CD14-positive monocyte (primary cell): ENCODE results near the gene PSMG3. TPM values are rescaled to one million over a fixed set of nuclear protein-coding genes. Genes with fewer than 3 reads are reported as not detected.

Experiments
- DNase-seq, 3 donors: peaks; one replicate each; pipeline ENCODE4 v3.0.0-alpha.2; 2011 to 2022
- H2AFZ ChIP-seq: 2 replicates; pipeline ENCODE4 v1.6.0; 2012; ENCODE audit warnings: mild to moderate bottlenecking, low read depth, low read length, inconsistent platforms; ENCODE audit not compliant: insufficient read depth, poor library complexity, severe bottlenecking
- H3K27ac ChIP-seq, 2 donors: 1 replicate in 1 of 2; 2 replicates in 1 of 2; pipeline ENCODE4 v1.5.1; 2012 to 2013; ENCODE audit warnings: low read length in 2 of 2, control low read depth in 1 of 2, inconsistent platforms in 1 of 2, low read depth in 1 of 2, mild to moderate bottlenecking in 1 of 2
- H3K27me3 ChIP-seq, 2 donors: one replicate each; pipeline versions ENCODE4 v1.6.0 to v1.6.1; 2011 to 2013; ENCODE audit warnings: low read length in 2 of 2; ENCODE audit not compliant: control insufficient read depth in 2 of 2, insufficient read depth in 2 of 2
- H3K36me3 ChIP-seq, 2 donors: replicated peaks in 1 of 2; 1 replicate in 1 of 2; 2 replicates in 1 of 2; pipeline versions ENCODE4 v1.5.1 to v1.6.1; 2012 to 2013; ENCODE audit warnings: low read length in 2 of 2, control low read depth in 1 of 2, inconsistent platforms in 1 of 2, mild to moderate bottlenecking in 1 of 2; ENCODE audit not compliant: insufficient read depth in 2 of 2, control insufficient read depth in 1 of 2
- H3K4me1 ChIP-seq, 2 donors: 1 replicate in 1 of 2; 2 replicates in 1 of 2; pipeline versions ENCODE4 v1.5.1 to v1.6.1; 2012 to 2013; ENCODE audit warnings: low read length in 2 of 2, control low read depth in 1 of 2, inconsistent platforms in 1 of 2, mild to moderate bottlenecking in 1 of 2, moderate library complexity in 1 of 2; ENCODE audit not compliant: insufficient read depth in 2 of 2, control insufficient read depth in 1 of 2
- H3K4me2 ChIP-seq: replicated peaks from 2 replicates; pipeline ENCODE3; 2012; ENCODE audit warnings: low read length, moderate library complexity, mild to moderate bottlenecking; ENCODE audit not compliant: poor library complexity, severe bottlenecking; ENCODE audit errors: extremely low read depth
- H3K4me3 ChIP-seq, 3 experiments: fragments of 200-600 bp in 1 of 3; sonication (generic) in 1 of 3; replicated peaks in 1 of 3; 1 replicate in 2 of 3; 2 replicates in 1 of 3; pipeline ENCODE4 v1.5.1; 2011 to 2013; ENCODE audit warnings: low read length in 3 of 3, mild to moderate bottlenecking in 3 of 3, control low read depth in 2 of 3, low read depth in 2 of 3, inconsistent platforms in 1 of 3, moderate library complexity in 1 of 3
- H3K79me2 ChIP-seq: 2 replicates; pipeline ENCODE4 v1.6.0; 2012; ENCODE audit warnings: mild to moderate bottlenecking, control low read depth, inconsistent platforms, low read length, moderate library complexity; ENCODE audit not compliant: insufficient read depth
- H3K9ac ChIP-seq: 2 replicates; pipeline ENCODE4 v1.6.0; 2017; ENCODE audit warnings: low read length, mild to moderate bottlenecking; ENCODE audit not compliant: insufficient read depth, poor library complexity, severe bottlenecking
- H3K9me3 ChIP-seq, 2 donors: replicated peaks in 1 of 2; 1 replicate in 1 of 2; 2 replicates in 1 of 2; pipeline versions ENCODE4 v1.5.1 to v1.6.1; 2012 to 2013; ENCODE audit warnings: low read length in 2 of 2, control low read depth in 1 of 2; ENCODE audit not compliant: control insufficient read depth in 1 of 2, insufficient read depth in 1 of 2
- H4K20me1 ChIP-seq: 2 replicates; pipeline ENCODE4 v1.6.0; 2012; ENCODE audit warnings: mild to moderate bottlenecking, low read length, control low read depth, moderate library complexity; ENCODE audit not compliant: insufficient read depth
- H3K27ac Mint-ChIP-seq, 7 donors: one replicate each; pipeline ENCODE4 v1.8.0; 2020; ENCODE audit warnings: mild to moderate bottlenecking in 7 of 7, mixed read lengths in 7 of 7, moderate library complexity in 6 of 7, inconsistent platforms in 2 of 7
- H3K27me3 Mint-ChIP-seq, 3 donors: one replicate each; pipeline ENCODE4 v1.8.0; 2021 to 2022; ENCODE audit warnings: low read depth in 3 of 3, mild to moderate bottlenecking in 3 of 3, mixed read lengths in 3 of 3, moderate library complexity in 3 of 3, inconsistent platforms in 1 of 3
- H3K36me3 Mint-ChIP-seq, 2 donors: one replicate each; pipeline ENCODE4 v1.8.0; 2020; ENCODE audit warnings: mixed read lengths in 2 of 2, inconsistent platforms in 1 of 2, mild to moderate bottlenecking in 1 of 2
- H3K4me1 Mint-ChIP-seq: one replicate; pipeline ENCODE4 v1.8.0; 2020; ENCODE audit warnings: mild to moderate bottlenecking, mixed read lengths
- H3K4me3 Mint-ChIP-seq, 2 donors: one replicate each; pipeline ENCODE4 v1.8.0; 2020; ENCODE audit warnings: mild to moderate bottlenecking in 2 of 2, mixed read lengths in 2 of 2, moderate library complexity in 1 of 2
- H3K9me3 Mint-ChIP-seq, 7 donors: one replicate each; pipeline ENCODE4 v1.8.0; 2020 to 2022; ENCODE audit warnings: mixed read lengths in 7 of 7, mild to moderate bottlenecking in 6 of 7, moderate library complexity in 6 of 7, inconsistent platforms in 2 of 7
- CTCF ChIP-seq: fragments of 200-600 bp; IDR thresholded peaks from one replicate; pipeline ENCODE4 v1.8.0; 2022; ENCODE audit warnings: antibody characterized with exemption, mild to moderate bottlenecking
- WGBS: methylation state at CpG from one replicate; pipeline ENCODE4 v1.1.5; 2013; ENCODE audit warnings: missing lambda C conversion rate; ENCODE audit not compliant: insufficient coverage; 5-methylcytosine and 5-hydroxymethylcytosine counted together
- intact Hi-C, 2 donors: fragments of 100-400 bp; cut with micrococcal nuclease; formaldehyde crosslinking; loops; one replicate each; pipeline versions ENCODE4 v1.15.0 to v1.15.1; 2023
- polyA plus RNA-seq, 3 donors: library from polyadenylated mRNA; depleted of rRNA in 1 of 3; unstranded in 2 of 3; stranded (reverse) in 1 of 3; fragments of 300-500 nt in 2 of 3; fragments of >200 nt in 1 of 3; fragmentation: Illumina TruSeq in 2 of 3; gene quantifications; 1 replicate in 2 of 3; 2 replicates in 1 of 3; pipeline ENCODE4 v1.2.3, GENCODE V29; 2012 to 2021

Gene PSMG3
- polyA plus RNA-seq, 3 donors: 32.6 to 38.8 (median 34.5) TPM

- intact Hi-C loops: loop anchor here in 1 of 2 donors (10.0 kb wide), 1 partner anchor 989 kb away; no protein-coding TSS in a partner anchor
- H3K4me1 Mint-ChIP-seq: peaks cover 24% of the 10 kb centered on the region
- Histone ChIP-seq H3K27me3 (no peaks in the 10 kb centered on the region), H3K27ac (no peak overlapping the region), H3K36me3 (peaks cover 35 to 42% of the 10 kb centered on the region in 2 donors), H3K4me3 (no peak overlapping the region), H4K20me1 (peaks cover 92% of the 10 kb centered on the region), H3K9me3 (no peaks in the 10 kb centered on the region), H3K9ac (no peak overlapping the region), H2AFZ (no peak overlapping the region), H3K79me2 (peaks cover 68% of the 10 kb centered on the region), H3K4me1 (peaks cover 29 to 31% of the 10 kb centered on the region in 2 donors), H3K4me2 (no peak overlapping the region)
- H3K36me3 Mint-ChIP-seq: peaks cover 18 to 40% of the 10 kb centered on the region in 2 donors
- H3K4me3 Mint-ChIP-seq: no peak overlapping the region
- H3K27me3 Mint-ChIP-seq: peaks cover 0 to 4% (median 0%) of the 10 kb centered on the region in 3 donors
- no peaks in the 10 kb centered on the region for H3K9me3 Mint-ChIP-seq
- WGBS: 72% methylated on average over 42 of the region's 42 CpGs
- no peak for TF ChIP-seq CTCF
- peak overlapping the region in 6 of 7 donors; percentile 6 to 84 (median 56) for H3K27ac Mint-ChIP-seq
- peak in 1 of 3 donors; percentile 64 for DNase-seq
Observed at GRCh38 chr7:1535701-1536454, 34.0 kb downstream of the PSMG3 start.

- no peak for TF ChIP-seq CTCF
- peaks cover 12 to 33% of the 10 kb centered on the region in 2 donors for H3K36me3 Mint-ChIP-seq
- Histone ChIP-seq H3K4me3 (no peak overlapping the region), H2AFZ (no peak overlapping the region), H3K27me3 (no peaks in the 10 kb centered on the region), H3K4me2 (no peak overlapping the region), H3K4me1 (peaks cover 31 to 34% of the 10 kb centered on the region in 2 donors), H3K27ac (no peak overlapping the region), H3K9me3 (no peaks in the 10 kb centered on the region), H3K9ac (no peak overlapping the region), H4K20me1 (peaks cover 86% of the 10 kb centered on the region), H3K79me2 (peaks cover 71% of the 10 kb centered on the region), H3K36me3 (peaks cover 28 to 36% of the 10 kb centered on the region in 2 donors)
- WGBS: 100% methylated on average over 1 of the region's 6 CpGs
- peaks cover 26% of the 10 kb centered on the region for H3K4me1 Mint-ChIP-seq
- peak overlapping the region in 2 of 7 donors; percentile 58 to 84 for H3K27ac Mint-ChIP-seq
- peaks cover 0 to 4% (median 0%) of the 10 kb centered on the region in 3 donors for H3K27me3 Mint-ChIP-seq
- intact Hi-C loops: loop anchor here in 1 of 2 donors (10.0 kb wide), 1 partner anchor 990 kb away; no protein-coding TSS in a partner anchor
- no peaks in the 10 kb centered on the region for H3K9me3 Mint-ChIP-seq
- H3K4me3 Mint-ChIP-seq: no peak overlapping the region
- no peak for DNase-seq
Observed at GRCh38 chr7:1535100-1535458, 34.8 kb downstream of the PSMG3 start.
